HEK293T (cell line): Measurements from ENCODE around the gene NUAK1.

ENCODE experiments used
- ELF4 ChIP-seq: fragments of 450-650 bp; IDR thresholded peaks from 2 replicates; pipeline ENCODE4 v1.6.1; 2017; ENCODE audit warnings: antibody characterized with exemption
- FOXM1 ChIP-seq: fragments of 450-650 bp; IDR thresholded peaks from 2 replicates; pipeline ENCODE4 v1.6.1; 2017; ENCODE audit warnings: mild to moderate bottlenecking, borderline replicate concordance
- LEF1 ChIP-seq: fragments of 450-650 bp; IDR thresholded peaks from 2 replicates; pipeline ENCODE4 v1.6.1; 2017; ENCODE audit warnings: mild to moderate bottlenecking, borderline replicate concordance
- NFRKB ChIP-seq: fragments of 450-650 bp; IDR thresholded peaks from 2 replicates; pipeline ENCODE4 v1.6.1; 2016; ENCODE audit warnings: mild to moderate bottlenecking, moderate library complexity
- PKNOX1 ChIP-seq: fragments of 450-650 bp; IDR thresholded peaks from 2 replicates; pipeline ENCODE4 v1.6.1; 2016
- SP1 ChIP-seq: fragments of 450-650 bp; IDR thresholded peaks from 2 replicates; pipeline ENCODE4 v1.6.1; 2017
- SUZ12 ChIP-seq: fragments of 450-650 bp; IDR thresholded peaks from 2 replicates; pipeline ENCODE4 v1.6.1; 2016; ENCODE audit warnings: mild to moderate bottlenecking

GRCh38 chr12:106046301-106046846 lies 92.4 kb downstream of the NUAK1 start:
- TF ChIP-seq SUZ12 (no peak), LEF1 (no peak), SP1 (no peak), NFRKB (no peak), FOXM1 (no peak), PKNOX1 (no peak), ELF4 (no peak)
